ENCODE data around the gene SRSF7. TPM values are rescaled to one million over a fixed set of nuclear protein-coding genes. Genes with fewer than 3 reads are reported as not detected.
"Not testable (repeated sequence)": the region's sequence is repeated elsewhere in the genome, so short reads cannot be mapped to it uniquely, and the experiment has no call there.

The SRSF7 gene
- total RNA-seq, 1 experiment from 2014 or later, result 299 TPM

GRCh38 chr2:38763728-38764127 is 12.6 kb upstream of the SRSF7 start (continued):
- TF ChIP-seq ZNF532 (CRISPR knock-in tag; IDR thresholded peaks at IDR 0.05; ENCODE audit: borderline replicate concordance), result no peak
- TF ChIP-seq CDX4 (CRISPR knock-in tag; IDR thresholded peaks at IDR 0.05; ENCODE audit: borderline replicate concordance), result no peak
- TF ChIP-seq MLX (CRISPR knock-in tag; IDR thresholded peaks at IDR 0.05), result no peak
- no peak for TF ChIP-seq ARID4B (CRISPR knock-in tag; IDR thresholded peaks at IDR 0.05; ENCODE audit: borderline replicate concordance)
- TF ChIP-seq PREB (CRISPR knock-in tag; IDR thresholded peaks at IDR 0.05; ENCODE audit: borderline replicate concordance), result no peak
- no peak for TF ChIP-seq FOXP1 (CRISPR knock-in tag; IDR thresholded peaks at IDR 0.05; ENCODE audit: borderline replicate concordance)
- no peak for TF ChIP-seq NFE2L1 (CRISPR knock-in tag; IDR thresholded peaks at IDR 0.05)
- no peak for TF ChIP-seq AFF4 (CRISPR knock-in tag; IDR thresholded peaks at IDR 0.05; ENCODE audit: borderline replicate concordance)
- no peak for TF ChIP-seq GABPB1 (CRISPR knock-in tag; IDR thresholded peaks at IDR 0.05)

GRCh38 chr2:38763228-38763627 is 12.1 kb upstream of the SRSF7 start:
- POLR2A ChIA-PET, result no interaction called here
- ATAC-seq (no peak), DNase-seq (ENCODE audit: low spot score) (no peak)
- no peaks in the 10 kb centered on the region for H3K4me1 Mint-ChIP-seq
- TF ChIP-seq PREB (CRISPR knock-in tag; IDR thresholded peaks at IDR 0.05; ENCODE audit: borderline replicate concordance) (no peak), STAT6 (CRISPR knock-in tag; conservative IDR thresholded peaks at IDR 0.05; ENCODE audit: low read depth) (no peak), RELA (CRISPR knock-in tag; IDR thresholded peaks at IDR 0.05; ENCODE audit: borderline replicate concordance) (no peak)
- H3K27me3 Mint-ChIP-seq (ENCODE audit: low read depth), result no peaks in the 10 kb centered on the region
- H3K36me3 Mint-ChIP-seq, result no peaks in the 10 kb centered on the region
- no peak overlapping the region for H3K4me3 Mint-ChIP-seq
- CTCF ChIA-PET, result no interaction called here
- H3K9me3 Mint-ChIP-seq, result no peaks in the 10 kb centered on the region
- H3K27ac Mint-ChIP-seq, result no peak overlapping the region

GRCh38 chr2:38755891-38756290 is 4.7 kb upstream of the SRSF7 start:
- H3K36me3 Mint-ChIP-seq; H3K27me3 Mint-ChIP-seq (ENCODE audit: low read depth); CTCF ChIA-PET; H3K4me1 Mint-ChIP-seq; H3K9me3 Mint-ChIP-seq; DNase-seq (ENCODE audit: low spot score); ATAC-seq; H3K27ac Mint-ChIP-seq; POLR2A ChIA-PET; H3K4me3 Mint-ChIP-seq: not testable (repeated sequence)

All from WTC11 (cell line).